Activated T-cell treated with anti-CD3 and anti-CD28 coated beads, Interleukin-2, amount 50 U/mL, for 4 hours (primary cell): ENCODE measurements around the gene ATG14. TPM values are rescaled to one million over a fixed set of nuclear protein-coding genes. Genes with fewer than 3 reads are reported as not detected.
"Not testable (repeated sequence)": the region's sequence is repeated elsewhere in the genome, so short reads cannot be mapped to it uniquely, and the experiment has no call there.

Experiments used
- ATAC-seq, 2 donors: fragments of 200-7000 bp; cut with Tn5 transposase; one replicate each; pipeline ENCODE4 v1.10.0; 2021
- DNase-seq: peaks from one replicate; pipeline ENCODE4 v3.0.0-alpha.2; 2020
- H3K27me3 Mint-ChIP-seq: one replicate; pipeline ENCODE4 v1.8.0; 2021; ENCODE audit warnings: low read depth, mixed read lengths
- H3K36me3 Mint-ChIP-seq: one replicate; pipeline ENCODE4 v1.8.0; 2022; ENCODE audit warnings: mixed read lengths; ENCODE audit not compliant: insufficient read depth
- H3K4me1 Mint-ChIP-seq: one replicate; pipeline ENCODE4 v1.8.0; 2021; ENCODE audit warnings: low read depth, mixed read lengths
- H3K4me3 Mint-ChIP-seq: one replicate; pipeline ENCODE4 v1.8.0; 2021; ENCODE audit warnings: mild to moderate bottlenecking, moderate library complexity, mixed read lengths
- H3K9me3 Mint-ChIP-seq: one replicate; pipeline ENCODE4 v1.8.0; 2021; ENCODE audit warnings: mixed read lengths
- total RNA-seq, 3 donors: library from RNA; stranded (reverse); gene quantifications; one replicate each; pipeline ENCODE4 v1.2.1, GENCODE V29; 2021

ATG14 gene
- total RNA-seq, 3 donors from 2014 or later, result 6.6 to 8.4 (median 6.7) TPM

- peaks cover 59% of the 10 kb centered on the region for H3K4me1 Mint-ChIP-seq
Observed at GRCh38 chr14:55386037-55386808, 25.4 kb downstream of the ATG14 start.

GRCh38 chr14:55384536-55384935, 27.1 kb downstream of the ATG14 start:
- Mint-ChIP-seq H3K27me3 (no peaks in the 10 kb centered on the region), H3K4me1 (peaks cover 57% of the 10 kb centered on the region), H3K36me3 (peaks cover 53% of the 10 kb centered on the region), H3K4me3 (no peak overlapping the region), H3K9me3 (no peaks in the 10 kb centered on the region)
- no peak for ATAC-seq
- DNase-seq, result no peak

More at GRCh38 chr14:55386037-55386808, 25.4 kb downstream of the ATG14 start:
- Mint-ChIP-seq H3K4me3 (peak overlapping the region; percentile 56), H3K36me3 (peaks cover 49% of the 10 kb centered on the region), H3K9me3 (no peaks in the 10 kb centered on the region), H3K27me3 (no peaks in the 10 kb centered on the region)
- peak; percentile 82 to 89 for ATAC-seq
- no peak for DNase-seq

- Mint-ChIP-seq H3K36me3 (peaks cover 45% of the 10 kb centered on the region), H3K9me3 (no peaks in the 10 kb centered on the region), H3K4me1 (peaks cover 48% of the 10 kb centered on the region), H3K4me3 (no peak overlapping the region), H3K27me3 (no peaks in the 10 kb centered on the region)
- DNase-seq (no peak), ATAC-seq (no peak)
Observed at GRCh38 chr14:55383541-55384140, 28.0 kb downstream of the ATG14 start.

- H3K9me3 Mint-ChIP-seq, ATAC-seq, DNase-seq, H3K27me3 Mint-ChIP-seq, H3K4me3 Mint-ChIP-seq: not testable (repeated sequence)
- H3K36me3 Mint-ChIP-seq, result peaks cover 45% of the 10 kb centered on the region
- peaks cover 44% of the 10 kb centered on the region for H3K4me1 Mint-ChIP-seq
Observed at GRCh38 chr14:55383056-55383466, 28.6 kb downstream of the ATG14 start.

GRCh38 chr14:55382483-55382882, 29.1 kb downstream of the ATG14 start:
- peaks cover 45% of the 10 kb centered on the region for H3K36me3 Mint-ChIP-seq
- ATAC-seq, result no peak

DNA sequence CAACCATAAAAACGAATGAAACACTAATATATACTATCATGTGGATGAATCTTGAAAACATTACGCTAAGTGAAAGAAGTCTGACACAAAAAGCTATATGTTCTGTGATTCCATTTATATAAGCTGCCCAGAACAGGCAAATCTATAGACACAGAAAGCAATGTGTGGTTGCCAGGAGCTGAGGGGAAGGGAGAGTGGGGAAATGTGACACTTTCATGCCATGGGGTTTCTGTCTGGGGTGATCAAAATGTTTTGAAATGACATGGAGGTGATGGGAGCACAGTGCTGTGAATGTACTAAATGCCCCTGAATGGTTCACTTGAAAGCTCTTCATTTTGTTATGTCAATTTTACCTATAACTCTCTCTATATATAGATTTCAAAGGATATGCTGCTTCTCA, 30.1 kb downstream of the ATG14 start:
- no peaks in the 10 kb centered on the region for H3K27me3 Mint-ChIP-seq
- DNase-seq (no peak), ATAC-seq (no peak)
- H3K36me3 Mint-ChIP-seq, result peaks cover 47% of the 10 kb centered on the region
- H3K4me1 Mint-ChIP-seq, result peaks cover 30% of the 10 kb centered on the region
- H3K9me3 Mint-ChIP-seq, result no peaks in the 10 kb centered on the region
- no peak overlapping the region for H3K4me3 Mint-ChIP-seq

More at GRCh38 chr14:55382483-55382882, 29.1 kb downstream of the ATG14 start:
- no peak for DNase-seq
- H3K27me3 Mint-ChIP-seq, result no peaks in the 10 kb centered on the region
- no peak overlapping the region for H3K4me3 Mint-ChIP-seq
- H3K9me3 Mint-ChIP-seq, result no peaks in the 10 kb centered on the region
- H3K4me1 Mint-ChIP-seq, result peaks cover 38% of the 10 kb centered on the region

- ATAC-seq, result no peak
- peaks cover 52% of the 10 kb centered on the region for H3K36me3 Mint-ChIP-seq
- H3K9me3 Mint-ChIP-seq, result no peaks in the 10 kb centered on the region
- peaks cover 30% of the 10 kb centered on the region for H3K4me1 Mint-ChIP-seq
- no peak for DNase-seq
- no peak overlapping the region for H3K4me3 Mint-ChIP-seq
- H3K27me3 Mint-ChIP-seq, result no peaks in the 10 kb centered on the region
Observed at GRCh38 chr14:55381040-55381439, 30.6 kb downstream of the ATG14 start.

- DNase-seq (no peak), ATAC-seq (no peak)
- Mint-ChIP-seq H3K9me3 (no peaks in the 10 kb centered on the region), H3K4me1 (peaks cover 40% of the 10 kb centered on the region), H3K4me3 (no peak overlapping the region), H3K27me3 (no peaks in the 10 kb centered on the region), H3K36me3 (peaks cover 40% of the 10 kb centered on the region)
Observed at GRCh38 chr14:55377236-55377635, 34.4 kb downstream of the ATG14 start.

GRCh38 chr14:55374771-55375170, 36.9 kb downstream of the ATG14 start:
- ATAC-seq, result peak in 1 of 2 donors; percentile 8
- DNase-seq, result no peak
- Mint-ChIP-seq H3K36me3 (peaks cover 30% of the 10 kb centered on the region), H3K9me3 (no peaks in the 10 kb centered on the region), H3K27me3 (no peaks in the 10 kb centered on the region), H3K4me1 (peaks cover 43% of the 10 kb centered on the region), H3K4me3 (peak overlapping the region; percentile 22)

GRCh38 chr14:55373784-55374705, 37.6 kb downstream of the ATG14 start:
- H3K9me3 Mint-ChIP-seq, result no peaks in the 10 kb centered on the region

GRCh38 chr14:55372825-55373224, 38.8 kb downstream of the ATG14 start:
- H3K4me1 Mint-ChIP-seq, result peaks cover 43% of the 10 kb centered on the region
- ATAC-seq, result no peak
- peaks cover 37% of the 10 kb centered on the region for H3K36me3 Mint-ChIP-seq
- no peak overlapping the region for H3K4me3 Mint-ChIP-seq
- no peaks in the 10 kb centered on the region for H3K27me3 Mint-ChIP-seq
- no peaks in the 10 kb centered on the region for H3K9me3 Mint-ChIP-seq
- DNase-seq, result no peak

More at GRCh38 chr14:55373784-55374705, 37.6 kb downstream of the ATG14 start:
- Mint-ChIP-seq H3K36me3 (peaks cover 38% of the 10 kb centered on the region), H3K27me3 (no peaks in the 10 kb centered on the region), H3K4me1 (peaks cover 44% of the 10 kb centered on the region), H3K4me3 (peak overlapping the region; percentile 60)
- peak; percentile 13 for DNase-seq
- ATAC-seq, result peak; percentile 86 to 88

DNA sequence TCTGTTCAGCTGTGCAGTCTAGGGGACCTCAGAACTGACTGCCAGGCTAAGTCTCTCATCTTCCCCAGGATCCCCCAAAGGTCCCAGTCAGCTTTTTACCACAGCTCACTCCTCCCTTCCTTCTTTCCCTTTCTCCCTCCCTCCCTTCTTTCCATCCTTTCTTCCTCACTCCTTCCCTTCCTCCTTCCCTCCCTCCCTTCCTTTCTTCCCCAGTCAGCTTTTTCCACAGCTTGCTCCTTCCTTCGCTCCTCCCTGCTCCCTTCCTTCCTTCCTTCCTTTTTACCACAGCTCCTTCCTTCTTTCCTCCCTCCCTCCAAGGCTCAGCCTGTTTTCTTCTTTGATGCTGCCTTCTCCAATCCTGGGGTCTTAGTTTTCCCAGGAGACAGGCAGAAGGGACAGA, 39.2 kb downstream of the ATG14 start:
- ATAC-seq (no peak), DNase-seq (no peak)
- Mint-ChIP-seq H3K4me1 (peaks cover 43% of the 10 kb centered on the region), H3K4me3 (no peak overlapping the region), H3K36me3 (peaks cover 40% of the 10 kb centered on the region), H3K9me3 (no peaks in the 10 kb centered on the region), H3K27me3 (no peaks in the 10 kb centered on the region)

- no peak for ATAC-seq
Observed at GRCh38 chr14:55370883-55371455, 40.7 kb downstream of the ATG14 start.

GRCh38 chr14:55366271-55366670, 45.4 kb downstream of the ATG14 start:
- no peak overlapping the region for H3K4me3 Mint-ChIP-seq
- DNase-seq, result no peak
- no peaks in the 10 kb centered on the region for H3K27me3 Mint-ChIP-seq
- H3K36me3 Mint-ChIP-seq, result peaks cover 35% of the 10 kb centered on the region
- peaks cover 8% of the 10 kb centered on the region for H3K4me1 Mint-ChIP-seq
- no peak for ATAC-seq
- no peaks in the 10 kb centered on the region for H3K9me3 Mint-ChIP-seq

More at GRCh38 chr14:55370883-55371455, 40.7 kb downstream of the ATG14 start:
- DNase-seq, result no peak
- Mint-ChIP-seq H3K27me3 (no peaks in the 10 kb centered on the region), H3K4me1 (peaks cover 36% of the 10 kb centered on the region), H3K4me3 (no peak overlapping the region), H3K36me3 (peaks cover 29% of the 10 kb centered on the region), H3K9me3 (no peaks in the 10 kb centered on the region)
